ENCODE measurements around the gene NAT8.
"Not testable (repeated sequence)": the region's sequence is repeated elsewhere in the genome, so short reads cannot be mapped to it uniquely, and the experiment has no call there.

The NAT8 gene

GRCh38 chr2:73674696-73675157 lies 32.5 kb upstream of the NAT8 start:
- H3K27me3 ChIP-seq (ENCODE audit: control insufficient read depth in 5 of 5, insufficient read depth in 4 of 5, low read length in 5 of 5); H3K9ac ChIP-seq (ENCODE audit: low read length in 5 of 5); H3K27ac ChIP-seq (ENCODE audit: low read depth, low read length); H3K4me1 ChIP-seq (ENCODE audit: control insufficient read depth in 5 of 5, insufficient read depth in 5 of 5, low read length in 5 of 5); H3K9me3 ChIP-seq (ENCODE audit: control insufficient read depth in 5 of 5, low read length in 5 of 5); H3K4me3 ChIP-seq (ENCODE audit: low read depth in 1 of 5, low read length in 5 of 5); H3K36me3 ChIP-seq (ENCODE audit: control insufficient read depth in 5 of 5, insufficient read depth in 5 of 5, low read length in 5 of 5): not testable (repeated sequence)

GRCh38 chr2:73669976-73670375 lies 27.8 kb upstream of the NAT8 start:
- not testable (repeated sequence) for H3K9ac ChIP-seq (ENCODE audit: low read length in 5 of 5); H3K27me3 ChIP-seq (ENCODE audit: control insufficient read depth in 5 of 5, insufficient read depth in 4 of 5, low read length in 5 of 5); H3K4me1 ChIP-seq (ENCODE audit: control insufficient read depth in 5 of 5, insufficient read depth in 5 of 5, low read length in 5 of 5); H3K27ac ChIP-seq (ENCODE audit: low read depth, low read length); H3K9me3 ChIP-seq (ENCODE audit: control insufficient read depth in 5 of 5, low read length in 5 of 5); H3K36me3 ChIP-seq (ENCODE audit: control insufficient read depth in 5 of 5, insufficient read depth in 5 of 5, low read length in 5 of 5); H3K4me3 ChIP-seq (ENCODE audit: low read depth in 1 of 5, low read length in 5 of 5)

GRCh38 chr2:73667239-73667638 lies 25.0 kb upstream of the NAT8 start:
- not testable (repeated sequence) for H3K27me3 ChIP-seq (ENCODE audit: control insufficient read depth in 5 of 5, insufficient read depth in 4 of 5, low read length in 5 of 5); H3K9ac ChIP-seq (ENCODE audit: low read length in 5 of 5); H3K4me1 ChIP-seq (ENCODE audit: control insufficient read depth in 5 of 5, insufficient read depth in 5 of 5, low read length in 5 of 5); H3K36me3 ChIP-seq (ENCODE audit: control insufficient read depth in 5 of 5, insufficient read depth in 5 of 5, low read length in 5 of 5); H3K27ac ChIP-seq (ENCODE audit: low read depth, low read length); H3K4me3 ChIP-seq (ENCODE audit: low read depth in 1 of 5, low read length in 5 of 5); H3K9me3 ChIP-seq (ENCODE audit: control insufficient read depth in 5 of 5, low read length in 5 of 5)

- Histone ChIP-seq H3K36me3 (ENCODE audit: control insufficient read depth in 5 of 5, insufficient read depth in 5 of 5, low read length in 5 of 5) (no peaks in the 10 kb centered on the region), H3K4me3 (ENCODE audit: low read depth in 1 of 5, low read length in 5 of 5) (no peak overlapping the region), H3K27me3 (ENCODE audit: control insufficient read depth in 5 of 5, insufficient read depth in 4 of 5, low read length in 5 of 5) (no peaks in the 10 kb centered on the region), H3K27ac (ENCODE audit: low read depth, low read length) (no peak overlapping the region), H3K9ac (ENCODE audit: low read length in 5 of 5) (no peak overlapping the region), H3K9me3 (ENCODE audit: control insufficient read depth in 5 of 5, low read length in 5 of 5) (no peaks in the 10 kb centered on the region), H3K4me1 (ENCODE audit: control insufficient read depth in 5 of 5, insufficient read depth in 5 of 5, low read length in 5 of 5) (no peaks in the 10 kb centered on the region)
Observed at GRCh38 chr2:73654175-73654574, 12.0 kb upstream of the NAT8 start.

DNA sequence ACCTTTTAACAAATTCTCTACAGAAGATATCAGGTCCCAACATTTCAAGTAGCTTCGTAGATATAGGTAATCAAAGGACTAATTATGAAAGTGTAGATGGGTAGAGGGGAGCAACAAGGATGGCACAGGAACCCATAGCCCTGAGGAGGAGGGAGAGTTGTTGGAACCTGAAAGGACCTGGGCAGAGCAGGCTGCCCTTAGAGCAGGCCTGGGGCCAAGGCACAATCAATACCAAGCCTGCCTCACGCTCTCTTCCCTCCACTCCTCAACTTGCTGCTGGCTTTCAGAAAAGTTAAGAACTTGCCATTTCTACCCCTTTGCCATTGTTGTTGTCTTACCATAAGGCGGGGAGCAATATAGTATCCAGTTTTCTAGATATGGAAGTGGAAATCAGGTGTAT lies 10.1 kb upstream of the NAT8 start:
- no peak overlapping the region for H3K4me3 ChIP-seq (ENCODE audit: low read depth in 1 of 5, low read length in 5 of 5)
- H3K36me3 ChIP-seq (ENCODE audit: control insufficient read depth in 5 of 5, insufficient read depth in 5 of 5, low read length in 5 of 5), result no peaks in the 10 kb centered on the region
- no peak overlapping the region for H3K27ac ChIP-seq (ENCODE audit: low read depth, low read length)
- H3K4me1 ChIP-seq (ENCODE audit: control insufficient read depth in 5 of 5, insufficient read depth in 5 of 5, low read length in 5 of 5), result no peaks in the 10 kb centered on the region
- H3K27me3 ChIP-seq (ENCODE audit: control insufficient read depth in 5 of 5, insufficient read depth in 4 of 5, low read length in 5 of 5), result no peaks in the 10 kb centered on the region
- H3K9ac ChIP-seq (ENCODE audit: low read length in 5 of 5), result no peak overlapping the region
- H3K9me3 ChIP-seq (ENCODE audit: control insufficient read depth in 5 of 5, low read length in 5 of 5), result peaks cover 0 to 2% (median 0%) of the 10 kb centered on the region in 5 donors

DNA sequence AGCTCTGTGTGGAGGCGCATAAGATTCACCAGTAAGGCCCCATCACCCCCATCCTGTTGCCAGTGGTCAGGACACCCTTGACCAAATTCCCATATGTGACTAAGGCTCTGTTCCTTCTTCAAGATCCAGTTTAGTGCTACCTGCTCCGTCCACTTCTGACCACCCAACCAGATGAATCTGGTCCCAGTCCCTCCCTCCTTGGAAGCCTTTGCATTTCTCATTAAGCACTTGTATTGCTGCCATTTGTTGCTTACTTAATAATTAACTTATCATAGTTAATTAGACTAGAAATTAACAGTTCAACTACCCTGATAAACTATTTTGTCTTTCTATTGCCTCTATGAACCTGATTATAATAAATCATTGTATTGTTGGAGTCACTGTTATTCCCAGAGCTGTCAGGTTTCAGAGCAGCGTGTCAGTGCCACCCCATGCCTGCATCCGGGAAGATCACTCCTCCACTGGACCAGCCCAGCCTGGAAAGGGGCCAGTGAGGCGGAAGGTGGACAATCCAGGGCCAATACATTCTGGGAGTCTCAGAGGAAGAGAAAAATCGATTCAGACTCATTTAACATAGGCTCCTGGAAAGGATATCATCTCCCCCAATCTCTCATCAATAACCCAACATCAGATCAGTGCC lies 9.5 kb upstream of the NAT8 start:
- H3K4me3 ChIP-seq (ENCODE audit: low read depth in 1 of 5, low read length in 5 of 5), result no peak overlapping the region
- no peaks in the 10 kb centered on the region for H3K4me1 ChIP-seq (ENCODE audit: control insufficient read depth in 5 of 5, insufficient read depth in 5 of 5, low read length in 5 of 5)
- H3K27me3 ChIP-seq (ENCODE audit: control insufficient read depth in 5 of 5, insufficient read depth in 4 of 5, low read length in 5 of 5), result no peaks in the 10 kb centered on the region
- H3K27ac ChIP-seq (ENCODE audit: low read depth, low read length), result no peak overlapping the region
- no peak overlapping the region for H3K9ac ChIP-seq (ENCODE audit: low read length in 5 of 5)
- H3K36me3 ChIP-seq (ENCODE audit: control insufficient read depth in 5 of 5, insufficient read depth in 5 of 5, low read length in 5 of 5), result no peaks in the 10 kb centered on the region
- peaks cover 0 to 2% (median 0%) of the 10 kb centered on the region in 5 donors for H3K9me3 ChIP-seq (ENCODE audit: control insufficient read depth in 5 of 5, low read length in 5 of 5)

DNA sequence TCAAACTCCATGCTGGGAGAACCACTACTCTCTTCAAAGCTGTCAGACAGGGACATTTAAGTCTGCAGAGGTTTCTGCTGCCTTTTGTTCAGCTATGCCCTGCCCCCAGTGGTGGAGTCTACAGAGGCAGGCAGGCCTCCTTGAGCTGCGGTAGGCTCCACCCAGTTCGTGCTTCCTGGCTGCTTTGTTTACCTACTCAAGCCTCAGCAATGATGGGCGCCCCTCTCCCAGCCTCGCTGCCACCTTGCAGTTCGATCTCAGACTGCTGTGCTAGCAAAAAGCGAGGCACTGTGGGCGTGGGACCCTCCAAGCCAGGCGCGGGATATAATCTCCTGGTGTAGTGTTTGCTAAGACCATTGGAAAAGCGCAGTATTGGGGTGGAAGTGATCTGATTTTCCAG lies 5.5 kb upstream of the NAT8 start:
- H3K27ac ChIP-seq (ENCODE audit: low read depth, low read length); H3K4me1 ChIP-seq (ENCODE audit: control insufficient read depth in 5 of 5, insufficient read depth in 5 of 5, low read length in 5 of 5); H3K9me3 ChIP-seq (ENCODE audit: control insufficient read depth in 5 of 5, low read length in 5 of 5); H3K27me3 ChIP-seq (ENCODE audit: control insufficient read depth in 5 of 5, insufficient read depth in 4 of 5, low read length in 5 of 5); H3K36me3 ChIP-seq (ENCODE audit: control insufficient read depth in 5 of 5, insufficient read depth in 5 of 5, low read length in 5 of 5); H3K4me3 ChIP-seq (ENCODE audit: low read depth in 1 of 5, low read length in 5 of 5); H3K9ac ChIP-seq (ENCODE audit: low read length in 5 of 5): not testable (repeated sequence)

DNA sequence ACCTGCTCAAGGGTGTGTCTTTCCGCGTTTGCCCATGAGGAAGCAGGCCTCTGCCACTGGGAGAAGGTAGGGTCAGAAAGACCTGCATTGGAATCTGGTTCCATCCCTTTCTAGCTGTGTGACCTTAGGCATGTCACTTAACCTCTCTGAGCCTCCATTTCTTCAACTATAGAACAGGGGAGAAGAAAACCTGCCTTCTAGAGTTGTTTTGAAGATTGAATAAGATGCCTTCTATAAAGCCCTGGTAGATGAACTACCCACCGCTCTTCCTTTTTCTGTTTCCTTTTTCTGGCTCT lies 507 bp downstream of the NAT8 start:
- Histone ChIP-seq H3K27ac (ENCODE audit: low read depth, low read length) (no peak overlapping the region), H3K4me3 (ENCODE audit: low read depth in 1 of 5, low read length in 5 of 5) (no peak overlapping the region), H3K27me3 (ENCODE audit: control insufficient read depth in 5 of 5, insufficient read depth in 4 of 5, low read length in 5 of 5) (no peaks in the 10 kb centered on the region), H3K36me3 (ENCODE audit: control insufficient read depth in 5 of 5, insufficient read depth in 5 of 5, low read length in 5 of 5) (no peaks in the 10 kb centered on the region), H3K9me3 (ENCODE audit: control insufficient read depth in 5 of 5, low read length in 5 of 5) (no peaks in the 10 kb centered on the region), H3K4me1 (ENCODE audit: control insufficient read depth in 5 of 5, insufficient read depth in 5 of 5, low read length in 5 of 5) (peaks cover 4 to 15% (median 12%) of the 10 kb centered on the region in 5 donors), H3K9ac (ENCODE audit: low read length in 5 of 5) (no peak overlapping the region)

- H3K36me3 ChIP-seq (ENCODE audit: control insufficient read depth in 5 of 5, insufficient read depth in 5 of 5, low read length in 5 of 5), result no peaks in the 10 kb centered on the region
- peaks cover 4 to 15% (median 12%) of the 10 kb centered on the region in 5 donors for H3K4me1 ChIP-seq (ENCODE audit: control insufficient read depth in 5 of 5, insufficient read depth in 5 of 5, low read length in 5 of 5)
- H3K27me3 ChIP-seq (ENCODE audit: control insufficient read depth in 5 of 5, insufficient read depth in 4 of 5, low read length in 5 of 5), result no peaks in the 10 kb centered on the region
- H3K9me3 ChIP-seq (ENCODE audit: control insufficient read depth in 5 of 5, low read length in 5 of 5), result no peaks in the 10 kb centered on the region
- no peak overlapping the region for H3K9ac ChIP-seq (ENCODE audit: low read length in 5 of 5)
- H3K4me3 ChIP-seq (ENCODE audit: low read depth in 1 of 5, low read length in 5 of 5), result no peak overlapping the region
- H3K27ac ChIP-seq (ENCODE audit: low read depth, low read length), result no peak overlapping the region
Observed at GRCh38 chr2:73640946-73641766, 1.1 kb downstream of the NAT8 start.

- peaks cover 4 to 15% (median 12%) of the 10 kb centered on the region in 5 donors for H3K4me1 ChIP-seq (ENCODE audit: control insufficient read depth in 5 of 5, insufficient read depth in 5 of 5, low read length in 5 of 5)
- no peaks in the 10 kb centered on the region for H3K36me3 ChIP-seq (ENCODE audit: control insufficient read depth in 5 of 5, insufficient read depth in 5 of 5, low read length in 5 of 5)
- no peaks in the 10 kb centered on the region for H3K9me3 ChIP-seq (ENCODE audit: control insufficient read depth in 5 of 5, low read length in 5 of 5)
- peak overlapping the region in 1 of 5 donors; percentile 8 for H3K4me3 ChIP-seq (ENCODE audit: low read depth in 1 of 5, low read length in 5 of 5)
- H3K27me3 ChIP-seq (ENCODE audit: control insufficient read depth in 5 of 5, insufficient read depth in 4 of 5, low read length in 5 of 5), result no peaks in the 10 kb centered on the region
- no peak overlapping the region for H3K27ac ChIP-seq (ENCODE audit: low read depth, low read length)
- H3K9ac ChIP-seq (ENCODE audit: low read length in 5 of 5), result no peak overlapping the region
Observed at GRCh38 chr2:73640511-73640911, 1.7 kb downstream of the NAT8 start.
